ENCODE data around the gene VAC14. TPM values are rescaled to one million over a fixed set of nuclear protein-coding genes. Genes with fewer than 3 reads are reported as not detected.

The VAC14 gene
- total RNA-seq, 2 experiments from 2014 or later, result 23.0 to 23.6 TPM

GRCh38 chr16:70697594-70698170 lies 103.3 kb downstream of the VAC14 start:
- Histone ChIP-seq H3K4me3 (ENCODE audit: low read length) (no peak overlapping the region), H3K9me3 (ENCODE audit: control insufficient read depth in 1 of 2, insufficient read depth in 1 of 2, low read length in 2 of 2) (peaks cover 0 to 5% of the 10 kb centered on the region in 2 experiments), H3K36me3 (ENCODE audit: insufficient read depth, low read length) (peaks cover 10% of the 10 kb centered on the region), H3K4me1 (ENCODE audit: insufficient read depth, low read length) (peaks cover 20% of the 10 kb centered on the region), H3K27me3 (ENCODE audit: control insufficient read depth in 1 of 2, insufficient read depth in 2 of 2, low read length in 2 of 2) (no peaks in the 10 kb centered on the region), H3K27ac (ENCODE audit: low read depth in 1 of 2, low read length in 2 of 2) (no peak overlapping the region)
- H3K4me1 Mint-ChIP-seq (ENCODE audit: low read depth), result peaks cover 35% of the 10 kb centered on the region
- H3K36me3 Mint-ChIP-seq (ENCODE audit: low read depth), result peaks cover 13% of the 10 kb centered on the region
- intact Hi-C loops (cut with DNase I, micrococcal nuclease), result loop anchor here in 1 of 2 experiments (5.0 kb wide), 1 partner anchor 40 kb away; no protein-coding TSS in a partner anchor
- ChIA-PET POLR2A (interaction anchor here (1.3 kb wide), 1 partner anchor 40 kb away, joined by 6 read pairs; no protein-coding TSS in a partner anchor), CTCF (no interaction called here)
- H3K9me3 Mint-ChIP-seq, result no peaks in the 10 kb centered on the region
- no peak for DNase-seq
- no peak overlapping the region for H3K4me3 Mint-ChIP-seq
- no peaks in the 10 kb centered on the region for H3K27me3 Mint-ChIP-seq
- no peak for ATAC-seq (ENCODE audit: poor library complexity)
- peak overlapping the region; percentile 87 for H3K27ac Mint-ChIP-seq
- TF ChIP-seq, protein P1, sequence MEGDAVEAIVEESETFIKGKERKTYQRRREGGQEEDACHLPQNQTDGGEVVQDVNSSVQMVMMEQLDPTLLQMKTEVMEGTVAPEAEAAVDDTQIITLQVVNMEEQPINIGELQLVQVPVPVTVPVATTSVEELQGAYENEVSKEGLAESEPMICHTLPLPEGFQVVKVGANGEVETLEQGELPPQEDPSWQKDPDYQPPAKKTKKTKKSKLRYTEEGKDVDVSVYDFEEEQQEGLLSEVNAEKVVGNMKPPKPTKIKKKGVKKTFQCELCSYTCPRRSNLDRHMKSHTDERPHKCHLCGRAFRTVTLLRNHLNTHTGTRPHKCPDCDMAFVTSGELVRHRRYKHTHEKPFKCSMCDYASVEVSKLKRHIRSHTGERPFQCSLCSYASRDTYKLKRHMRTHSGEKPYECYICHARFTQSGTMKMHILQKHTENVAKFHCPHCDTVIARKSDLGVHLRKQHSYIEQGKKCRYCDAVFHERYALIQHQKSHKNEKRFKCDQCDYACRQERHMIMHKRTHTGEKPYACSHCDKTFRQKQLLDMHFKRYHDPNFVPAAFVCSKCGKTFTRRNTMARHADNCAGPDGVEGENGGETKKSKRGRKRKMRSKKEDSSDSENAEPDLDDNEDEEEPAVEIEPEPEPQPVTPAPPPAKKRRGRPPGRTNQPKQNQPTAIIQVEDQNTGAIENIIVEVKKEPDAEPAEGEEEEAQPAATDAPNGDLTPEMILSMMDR (IDR thresholded peaks at IDR 0.05), result no peak

DNA sequence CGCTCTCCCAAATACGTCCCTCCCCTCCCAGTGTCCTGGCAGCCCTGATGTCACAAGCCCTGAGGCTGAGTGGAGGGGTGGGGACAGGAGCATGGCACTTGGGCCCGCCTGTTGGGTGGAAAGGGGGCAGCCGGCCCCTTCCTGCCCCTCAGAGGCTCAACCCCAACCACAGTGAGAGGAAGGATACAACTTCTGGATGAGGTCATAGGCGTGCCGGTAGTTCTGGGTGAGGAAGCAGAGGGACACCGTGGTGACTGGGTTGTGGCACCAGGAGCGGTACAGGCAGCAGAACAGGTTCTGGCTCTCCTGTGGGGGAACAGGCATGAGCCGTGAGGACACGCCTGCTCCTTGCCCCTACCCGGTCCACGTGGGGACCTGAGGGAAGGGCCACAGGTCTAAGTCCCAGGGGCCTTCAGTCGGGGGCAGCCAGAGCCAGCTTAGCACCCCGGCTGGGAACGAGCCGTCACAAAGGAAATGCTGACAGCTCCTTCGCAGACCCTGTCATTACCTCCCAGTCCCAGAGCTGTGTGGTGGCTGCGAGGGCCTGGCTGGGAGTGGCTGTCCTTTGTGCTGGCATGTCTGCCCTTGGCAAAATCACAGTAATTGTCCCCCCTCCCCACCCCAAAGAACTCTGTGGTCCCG lies 103.9 kb downstream of the VAC14 start:
- intact Hi-C loops (cut with DNase I, micrococcal nuclease), result loop anchor here in 1 of 2 experiments (5.0 kb wide), 1 partner anchor 40 kb away; no protein-coding TSS in a partner anchor
- POLR2A ChIA-PET, result interaction anchor here (1.3 kb wide), 1 partner anchor 40 kb away, joined by 6 read pairs; no protein-coding TSS in a partner anchor
- Histone ChIP-seq H3K27me3 (ENCODE audit: control insufficient read depth in 1 of 2, insufficient read depth in 2 of 2, low read length in 2 of 2) (no peaks in the 10 kb centered on the region), H3K36me3 (ENCODE audit: insufficient read depth, low read length) (peaks cover 10% of the 10 kb centered on the region), H3K4me1 (ENCODE audit: insufficient read depth, low read length) (peaks cover 20% of the 10 kb centered on the region), H3K4me3 (ENCODE audit: low read length) (no peak overlapping the region), H3K27ac (ENCODE audit: low read depth in 1 of 2, low read length in 2 of 2) (no peak overlapping the region), H3K9me3 (ENCODE audit: control insufficient read depth in 1 of 2, insufficient read depth in 1 of 2, low read length in 2 of 2) (peaks cover 0 to 5% of the 10 kb centered on the region in 2 experiments)
- no peaks in the 10 kb centered on the region for H3K27me3 Mint-ChIP-seq
- DNase-seq, result peak in 3 of 14 experiments; percentile 20 to 24 (median 22)
- peaks cover 35% of the 10 kb centered on the region for H3K4me1 Mint-ChIP-seq (ENCODE audit: low read depth)
- CTCF ChIA-PET, result no interaction called here
- peak overlapping the region; percentile 87 for H3K27ac Mint-ChIP-seq
- peak overlapping the region; percentile 58 for H3K4me3 Mint-ChIP-seq
- no peaks in the 10 kb centered on the region for H3K9me3 Mint-ChIP-seq
- TF ChIP-seq, protein P1 (IDR thresholded peaks at IDR 0.05), result no peak
- H3K36me3 Mint-ChIP-seq (ENCODE audit: low read depth), result peaks cover 13% of the 10 kb centered on the region
- peak; percentile 78 for ATAC-seq (ENCODE audit: poor library complexity)

DNA sequence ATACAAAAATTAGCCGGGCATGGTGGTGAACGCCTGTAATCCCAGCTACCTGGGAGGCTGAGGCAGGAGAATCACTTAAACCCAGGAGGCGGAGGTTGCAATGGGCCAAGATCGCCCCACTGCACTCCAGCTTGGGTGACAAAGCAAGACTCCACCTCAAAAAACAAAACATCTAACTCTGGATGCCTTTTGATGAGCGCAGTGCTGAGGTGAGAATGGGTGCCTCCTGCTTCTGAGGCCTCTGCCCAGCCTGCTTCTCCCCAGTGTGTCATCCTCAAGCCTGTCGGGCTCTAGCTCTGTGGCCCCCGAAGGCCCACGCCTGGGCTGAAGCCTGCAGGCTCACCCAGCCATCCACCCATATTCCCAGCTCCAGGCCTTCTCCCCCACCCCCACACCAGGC lies 104.6 kb downstream of the VAC14 start:
- POLR2A ChIA-PET, result interaction anchor here (0.6 to 1.3 kb wide), 3 partner anchors 23 to 55 kb away, joined by 3 to 6 read pairs (median 4); no protein-coding TSS in a partner anchor
- intact Hi-C loops (cut with DNase I, micrococcal nuclease), result loop anchor here in 1 of 2 experiments (5.0 kb wide), 1 partner anchor 41 kb away; no protein-coding TSS in a partner anchor
- no peak overlapping the region for H3K27ac ChIP-seq (ENCODE audit: low read depth in 1 of 2, low read length in 2 of 2)

More for the DNA sequence above, 104.6 kb downstream of the VAC14 start:
- H3K27ac Mint-ChIP-seq, result peak overlapping the region; percentile 87
- Histone ChIP-seq H3K36me3 (ENCODE audit: insufficient read depth, low read length) (peaks cover 10% of the 10 kb centered on the region), H3K9me3 (ENCODE audit: control insufficient read depth in 1 of 2, insufficient read depth in 1 of 2, low read length in 2 of 2) (peaks cover 0 to 5% of the 10 kb centered on the region in 2 experiments), H3K4me3 (ENCODE audit: low read length) (no peak overlapping the region), H3K4me1 (ENCODE audit: insufficient read depth, low read length) (peaks cover 20% of the 10 kb centered on the region), H3K27me3 (ENCODE audit: control insufficient read depth in 1 of 2, insufficient read depth in 2 of 2, low read length in 2 of 2) (no peaks in the 10 kb centered on the region)
- H3K36me3 Mint-ChIP-seq (ENCODE audit: low read depth), result peaks cover 13% of the 10 kb centered on the region
- DNase-seq (no peak), ATAC-seq (ENCODE audit: poor library complexity) (peak; percentile 38)
- H3K4me1 Mint-ChIP-seq (ENCODE audit: low read depth), result peaks cover 35% of the 10 kb centered on the region
- H3K27me3 Mint-ChIP-seq, result no peaks in the 10 kb centered on the region
- no peaks in the 10 kb centered on the region for H3K9me3 Mint-ChIP-seq
- TF ChIP-seq, protein P1 (IDR thresholded peaks at IDR 0.05), result no peak
- CTCF ChIA-PET, result no interaction called here
- H3K4me3 Mint-ChIP-seq, result peak overlapping the region; percentile 58

Data from CD4-positive, alpha-beta T cell (primary cell).